Measurements from ENCODE around the gene ZSWIM4. TPM values are rescaled to one million over a fixed set of nuclear protein-coding genes. Genes with fewer than 3 reads are reported as not detected.

ZSWIM4 gene
- polyA plus RNA-seq, 1 donor from 2014 or later: 1.2 TPM

DNA sequence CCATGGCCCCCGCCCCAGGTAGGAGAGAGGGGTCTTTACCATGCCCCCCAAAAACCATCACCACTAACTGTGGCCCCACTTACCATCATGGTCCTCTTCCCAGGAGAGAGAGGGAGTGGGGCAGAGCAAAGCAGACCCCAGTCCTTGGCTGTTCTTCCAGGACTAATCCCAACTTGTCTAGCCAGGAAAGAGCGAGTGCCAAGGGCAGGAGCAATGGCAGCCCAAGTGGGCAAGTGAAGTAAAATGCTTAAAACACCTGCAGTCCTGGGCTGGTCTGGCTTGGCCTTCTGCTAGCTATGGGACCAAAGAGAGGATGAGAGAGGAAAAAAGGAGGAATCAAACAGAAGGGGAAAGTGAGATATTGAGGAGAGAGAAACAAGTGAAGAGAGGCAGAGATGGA is 17.9 kb downstream of the ZSWIM4 start:
- Mint-ChIP-seq H3K36me3 (peaks cover 3% of the 10 kb centered on the region), H3K27ac (no peak overlapping the region), H3K9me3 (no peaks in the 10 kb centered on the region), H3K4me1 (no peaks in the 10 kb centered on the region), H3K4me3 (no peak overlapping the region), H3K27me3 (no peaks in the 10 kb centered on the region)

DNA sequence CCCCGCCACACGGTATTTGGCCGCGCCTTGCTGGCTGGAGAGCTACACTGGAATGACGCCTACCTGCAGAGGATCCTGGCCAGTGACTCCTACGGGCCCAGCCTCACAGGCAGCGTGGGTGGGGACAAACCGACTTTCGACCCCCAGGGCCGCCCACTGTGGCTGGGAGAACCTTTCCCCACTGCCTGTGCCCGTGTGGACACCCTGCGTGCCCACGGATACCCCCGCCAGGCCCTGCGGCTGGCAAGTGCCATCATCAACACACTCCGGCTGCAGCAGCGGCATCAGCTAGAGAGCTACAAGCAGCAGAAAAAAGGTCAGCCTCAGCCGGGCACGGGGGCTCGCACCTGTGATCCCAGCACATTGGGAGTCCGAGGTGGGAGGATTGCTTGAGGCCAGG is 19.3 kb downstream of the ZSWIM4 start:
- Mint-ChIP-seq H3K4me1 (no peaks in the 10 kb centered on the region), H3K36me3 (peaks cover 4% of the 10 kb centered on the region), H3K27me3 (no peaks in the 10 kb centered on the region), H3K9me3 (no peaks in the 10 kb centered on the region), H3K4me3 (no peak overlapping the region), H3K27ac (no peak overlapping the region)

DNA sequence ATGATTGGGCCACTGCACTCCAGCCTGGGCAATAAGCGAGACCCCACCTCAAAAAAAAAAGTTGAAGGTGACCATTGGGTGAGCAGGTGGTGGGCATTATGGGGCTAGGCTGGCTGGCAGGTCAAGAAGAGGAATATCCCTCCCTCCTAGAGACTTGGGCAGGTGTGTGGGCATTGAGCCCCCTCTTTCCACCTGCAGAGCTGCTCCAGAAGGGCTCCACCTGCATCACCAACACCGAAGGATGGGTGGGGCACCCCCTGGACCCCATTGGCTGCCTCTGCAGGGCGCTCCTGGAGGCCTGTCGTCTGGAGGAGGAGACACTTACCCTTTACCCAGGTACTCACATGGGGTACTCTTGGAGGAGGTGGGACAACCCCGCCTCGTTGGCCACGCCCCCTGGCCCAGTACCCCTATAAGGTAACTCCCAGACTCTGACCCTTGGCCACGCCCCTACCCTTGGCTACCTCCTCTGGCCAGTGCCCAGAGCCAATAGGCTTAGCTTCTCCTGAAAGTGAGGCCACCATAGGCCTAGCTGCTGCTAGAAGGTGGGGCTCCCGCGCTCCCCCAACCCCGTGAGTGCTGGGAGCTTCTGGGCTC is 21.9 kb downstream of the ZSWIM4 start:
- no peaks in the 10 kb centered on the region for H3K27me3 Mint-ChIP-seq
- no peaks in the 10 kb centered on the region for H3K4me1 Mint-ChIP-seq
- peaks cover 2% of the 10 kb centered on the region for H3K36me3 Mint-ChIP-seq
- H3K9me3 Mint-ChIP-seq: no peaks in the 10 kb centered on the region
- peak overlapping the region in 3 of 4 donors; percentile 39 to 55 (median 52) for H3K4me3 Mint-ChIP-seq
- no peak overlapping the region for H3K27ac Mint-ChIP-seq

DNA sequence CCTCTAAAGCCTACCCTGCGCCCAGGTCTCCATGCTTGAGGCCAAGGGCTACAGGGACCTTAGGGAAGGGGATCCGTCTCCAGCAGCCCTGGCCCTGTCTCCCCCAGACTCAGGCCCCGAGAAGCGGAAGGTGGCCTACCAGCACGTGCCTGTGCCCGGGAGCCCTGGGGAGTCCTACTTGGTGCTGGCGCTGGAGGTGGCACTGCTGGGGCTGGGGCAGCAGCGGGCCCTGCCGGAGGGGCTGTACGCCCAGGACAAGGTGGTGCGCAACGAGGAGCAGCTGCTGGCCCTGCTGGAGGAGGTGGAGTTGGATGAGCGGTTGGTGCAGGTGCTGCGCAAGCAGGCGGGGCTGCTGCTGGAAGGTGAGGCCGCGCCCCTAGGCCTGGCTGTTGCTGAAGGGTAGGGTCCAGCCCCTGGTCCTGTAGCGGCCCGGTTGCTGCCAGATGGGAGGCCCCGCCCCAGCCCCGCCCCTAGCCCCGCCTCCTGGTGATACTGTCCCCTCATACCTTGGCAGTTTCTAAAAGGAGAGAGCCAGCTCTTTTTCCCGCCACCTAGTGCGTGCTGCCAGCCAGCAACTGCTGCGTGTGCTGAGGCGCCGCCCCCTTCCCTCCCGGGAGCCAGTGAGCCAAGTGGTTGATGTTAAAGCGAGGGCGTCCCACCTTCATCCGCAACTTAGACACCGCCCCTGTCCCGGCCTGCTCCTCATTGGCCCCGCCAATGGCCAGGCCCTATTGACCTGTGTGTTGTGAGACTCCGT is 22.6 kb downstream of the ZSWIM4 start:
- Mint-ChIP-seq H3K4me3 (peak overlapping the region in 3 of 4 donors; percentile 39 to 61 (median 55)), H3K27ac (peak overlapping the region in 1 of 3 donors; percentile 67), H3K27me3 (no peaks in the 10 kb centered on the region)

DNA sequence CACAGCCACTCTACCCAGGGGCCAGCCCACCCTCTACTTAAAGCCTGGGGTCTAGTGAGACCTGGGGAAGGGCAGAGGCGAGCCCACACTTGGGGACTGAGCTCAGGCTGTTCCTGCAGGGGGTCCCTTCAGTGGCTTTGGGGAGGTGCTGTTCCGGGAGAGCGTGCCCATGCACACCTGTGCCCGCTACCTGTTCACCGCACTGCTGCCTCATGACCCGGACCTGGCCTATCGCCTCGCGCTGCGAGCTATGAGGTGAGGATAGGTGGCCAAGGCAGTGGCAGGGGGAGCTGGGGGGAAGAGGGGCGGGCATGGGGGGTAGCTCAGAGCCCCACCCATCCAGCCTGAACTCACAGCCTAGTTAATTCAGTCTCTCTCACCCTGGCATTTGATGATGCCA is 24.0 kb downstream of the ZSWIM4 start:
- no peaks in the 10 kb centered on the region for H3K9me3 Mint-ChIP-seq
- peaks cover 4% of the 10 kb centered on the region for H3K36me3 Mint-ChIP-seq
- no peak overlapping the region for H3K27ac Mint-ChIP-seq
- H3K4me1 Mint-ChIP-seq: no peaks in the 10 kb centered on the region
- no peak overlapping the region for H3K4me3 Mint-ChIP-seq
- no peaks in the 10 kb centered on the region for H3K27me3 Mint-ChIP-seq

More for the DNA sequence above, 22.6 kb downstream of the ZSWIM4 start:
- Mint-ChIP-seq H3K9me3 (no peaks in the 10 kb centered on the region), H3K36me3 (peaks cover 2% of the 10 kb centered on the region), H3K4me1 (no peaks in the 10 kb centered on the region)

DNA sequence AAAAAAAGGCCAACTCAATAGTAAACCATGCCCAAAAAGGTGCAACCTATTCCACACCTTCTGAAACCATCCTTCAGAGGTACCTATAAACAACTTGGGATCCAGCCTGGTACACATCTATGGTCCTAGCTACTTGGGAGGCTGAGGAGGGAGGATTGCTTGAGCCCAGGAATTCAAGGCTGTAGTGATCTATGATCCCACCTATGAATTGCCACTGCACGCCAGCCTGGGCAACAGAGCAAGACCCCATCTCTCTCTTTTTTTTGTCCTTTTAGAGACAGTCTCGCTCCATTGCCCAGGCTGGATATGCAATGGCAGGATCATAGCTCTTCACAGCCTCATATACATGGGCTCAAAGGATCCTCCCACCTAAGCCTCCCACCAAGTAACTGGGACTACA is 26.0 kb downstream of the ZSWIM4 start:
- H3K4me1 Mint-ChIP-seq: no peaks in the 10 kb centered on the region

DNA sequence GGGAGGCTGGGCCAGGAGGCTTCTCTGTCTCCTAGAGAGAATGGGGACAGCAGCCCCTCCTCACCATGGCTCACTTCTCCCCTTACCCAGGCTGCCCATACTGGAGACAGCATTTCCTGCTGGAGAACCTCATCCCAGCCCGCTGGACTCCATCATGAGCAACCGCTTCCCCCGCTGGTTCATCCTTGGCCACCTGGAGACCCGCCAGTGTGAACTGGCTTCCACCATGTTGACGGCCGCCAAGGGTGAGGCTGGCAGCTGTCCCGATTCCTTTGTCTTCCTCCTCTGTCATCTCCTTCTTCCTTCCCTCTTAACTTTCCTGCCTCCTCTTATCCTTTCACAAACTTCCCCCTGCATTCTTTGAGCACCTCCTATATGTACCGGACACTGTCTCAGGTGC is 28.0 kb downstream of the ZSWIM4 start:
- Mint-ChIP-seq H3K36me3 (peaks cover 5% of the 10 kb centered on the region), H3K9me3 (no peaks in the 10 kb centered on the region), H3K27me3 (no peaks in the 10 kb centered on the region), H3K4me1 (no peaks in the 10 kb centered on the region), H3K4me3 (no peak overlapping the region), H3K27ac (peak overlapping the region in 1 of 3 donors; percentile 77)

More for the DNA sequence above, 26.0 kb downstream of the ZSWIM4 start:
- Mint-ChIP-seq H3K4me3 (no peak overlapping the region), H3K36me3 (peaks cover 7% of the 10 kb centered on the region), H3K9me3 (no peaks in the 10 kb centered on the region), H3K27ac (no peak overlapping the region), H3K27me3 (no peaks in the 10 kb centered on the region)

DNA sequence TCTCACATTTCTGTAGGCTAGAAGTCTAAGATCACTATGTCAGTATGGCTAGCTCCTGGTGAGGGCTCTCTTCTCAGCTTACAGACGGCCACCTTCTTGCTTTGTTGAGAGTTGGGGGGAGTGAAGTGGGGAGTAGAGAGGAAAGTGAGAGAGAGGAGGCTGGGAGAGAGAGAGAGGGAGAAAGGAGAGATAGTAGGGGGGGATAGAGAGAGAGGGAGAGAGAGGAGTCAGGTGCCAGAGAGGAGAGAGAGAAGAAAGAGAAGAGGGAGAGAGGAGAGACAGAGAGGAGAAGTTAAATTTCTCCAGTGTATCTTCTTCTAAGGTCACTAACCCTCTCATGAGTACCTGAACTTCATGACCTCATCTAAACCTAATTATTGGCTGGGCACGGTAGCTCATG is 28.7 kb downstream of the ZSWIM4 start:
- H3K4me1 Mint-ChIP-seq: no peaks in the 10 kb centered on the region
- H3K27me3 Mint-ChIP-seq: no peaks in the 10 kb centered on the region
- no peaks in the 10 kb centered on the region for H3K9me3 Mint-ChIP-seq
- H3K27ac Mint-ChIP-seq: peak overlapping the region in 1 of 3 donors; percentile 77
- H3K36me3 Mint-ChIP-seq: peaks cover 4% of the 10 kb centered on the region
- no peak overlapping the region for H3K4me3 Mint-ChIP-seq

DNA sequence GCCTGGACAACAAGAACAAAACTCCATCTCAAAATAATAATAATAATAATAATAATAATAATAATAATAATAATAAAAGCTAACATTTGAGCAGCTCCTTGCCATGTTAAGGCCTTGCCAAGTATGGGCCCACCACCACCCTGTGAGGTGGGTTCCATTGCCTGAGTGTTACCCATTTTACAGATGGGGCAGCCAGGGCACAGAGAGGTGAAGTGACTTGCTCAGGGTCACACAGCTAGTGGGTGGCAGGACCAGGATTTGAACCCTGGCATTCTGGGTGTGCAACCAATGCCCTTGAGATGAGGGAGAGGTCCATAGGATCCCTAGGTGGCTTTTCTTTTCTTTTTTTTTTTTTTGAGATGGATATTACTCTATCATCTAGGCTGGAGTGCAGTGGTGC is 29.5 kb downstream of the ZSWIM4 start:
- Mint-ChIP-seq H3K27ac (no peak overlapping the region), H3K36me3 (peaks cover 4% of the 10 kb centered on the region), H3K4me3 (no peak overlapping the region), H3K4me1 (no peaks in the 10 kb centered on the region), H3K27me3 (no peaks in the 10 kb centered on the region), H3K9me3 (no peaks in the 10 kb centered on the region)

DNA sequence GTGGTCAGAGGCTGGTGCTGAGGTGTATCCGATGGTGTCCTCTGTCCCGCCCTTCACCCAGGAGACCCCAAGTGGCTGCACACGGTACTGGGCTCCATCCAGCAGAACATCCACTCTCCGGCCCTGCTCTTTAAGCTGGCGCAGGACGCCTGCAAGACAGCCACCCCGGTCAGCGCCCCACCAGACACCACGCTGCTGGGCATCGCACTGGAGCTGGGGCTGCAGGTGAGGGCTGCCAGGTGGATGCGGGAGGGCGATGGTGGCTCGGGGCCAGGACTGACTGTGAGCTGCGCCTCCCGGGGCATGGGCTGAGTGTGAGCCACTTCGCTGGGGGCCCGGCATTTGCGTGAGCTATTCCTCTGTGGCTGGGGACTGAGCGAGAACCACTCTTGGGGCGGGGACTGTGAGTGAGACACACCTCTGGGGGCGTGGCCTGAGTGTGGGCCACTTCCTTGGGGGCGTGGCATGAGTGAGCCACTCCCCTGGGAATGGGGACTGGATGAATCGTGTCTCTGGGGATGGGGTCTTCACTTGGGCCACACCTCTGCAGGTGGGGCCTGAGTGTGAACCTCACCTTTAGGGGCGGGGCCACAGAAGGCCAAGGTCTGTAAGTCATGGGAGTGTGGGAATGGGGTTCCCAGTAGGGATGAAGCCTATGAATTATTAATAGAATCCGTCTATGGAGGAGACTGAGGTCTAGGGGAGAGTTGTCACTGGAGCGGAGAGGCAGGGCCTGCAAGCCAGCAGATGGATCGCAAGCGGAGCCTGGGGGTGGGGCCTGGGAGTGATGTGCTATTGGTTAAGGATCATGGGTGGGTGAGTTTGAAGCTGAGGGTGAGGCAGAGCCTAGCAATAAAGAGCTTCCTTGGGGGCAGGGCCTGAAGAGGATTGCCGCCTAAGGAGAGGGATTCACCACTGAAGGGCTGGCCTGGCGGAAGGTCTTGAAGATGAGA is 30.5 kb downstream of the ZSWIM4 start:
- Mint-ChIP-seq H3K36me3 (peaks cover 4% of the 10 kb centered on the region), H3K4me1 (no peaks in the 10 kb centered on the region), H3K27ac (no peak overlapping the region), H3K27me3 (no peaks in the 10 kb centered on the region), H3K4me3 (peak overlapping the region in 1 of 4 donors; percentile 43), H3K9me3 (no peaks in the 10 kb centered on the region)

DNA sequence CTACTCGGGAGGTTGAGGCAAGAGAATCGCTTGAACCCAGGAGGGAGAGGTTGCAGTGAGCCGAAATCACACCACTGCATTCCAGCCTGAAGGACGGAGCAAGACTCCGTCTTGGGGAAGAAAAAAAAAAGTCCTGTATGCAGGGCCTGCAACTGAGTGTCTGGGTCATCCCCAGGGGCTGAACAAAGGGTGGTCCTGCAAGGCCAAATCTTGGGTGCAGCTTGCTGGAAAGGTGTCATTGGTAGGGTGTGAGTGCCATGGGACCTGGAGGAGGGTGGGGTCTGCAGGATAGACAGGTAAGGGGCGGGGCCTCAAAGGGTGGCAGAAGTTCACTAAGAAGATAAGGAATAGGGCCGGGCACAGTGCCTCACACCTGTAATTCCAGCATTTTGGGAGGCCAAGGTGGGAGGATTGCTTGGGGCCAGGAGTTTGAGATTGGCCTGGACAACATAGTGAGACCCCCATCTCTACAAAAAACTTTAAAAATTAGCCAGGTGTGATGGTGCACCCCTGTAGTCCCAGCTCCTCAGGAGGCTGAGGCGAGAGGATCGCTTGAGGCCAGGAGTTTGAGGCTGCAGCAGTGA is 31.5 kb downstream of the ZSWIM4 start:
- H3K36me3 Mint-ChIP-seq: peaks cover 4% of the 10 kb centered on the region
- no peaks in the 10 kb centered on the region for H3K4me1 Mint-ChIP-seq
- no peaks in the 10 kb centered on the region for H3K9me3 Mint-ChIP-seq
- no peak overlapping the region for H3K27ac Mint-ChIP-seq
- H3K27me3 Mint-ChIP-seq: no peaks in the 10 kb centered on the region
- H3K4me3 Mint-ChIP-seq: no peak overlapping the region

DNA sequence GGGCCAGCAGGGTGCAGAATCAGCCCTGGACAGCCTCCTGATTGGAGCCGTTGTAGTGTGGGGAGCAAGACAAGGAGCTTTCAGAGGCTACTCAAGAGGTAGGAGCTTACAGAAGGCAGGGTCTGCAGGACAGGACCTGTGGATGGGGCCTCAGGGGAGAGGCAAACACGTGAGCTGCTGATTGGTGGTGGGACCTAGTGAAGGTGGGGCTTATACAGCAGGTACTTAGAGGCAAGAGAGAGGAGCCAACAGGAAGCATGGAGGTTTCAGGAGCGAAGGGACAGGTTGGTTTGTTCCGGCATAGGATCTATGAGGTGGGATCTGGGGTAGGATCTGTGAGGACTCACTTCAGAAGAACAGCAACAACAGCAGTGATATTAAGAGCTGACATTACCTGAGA is 32.4 kb downstream of the ZSWIM4 start:
- peak overlapping the region in 2 of 3 donors; percentile 12 to 32 for H3K27ac Mint-ChIP-seq

DNA sequence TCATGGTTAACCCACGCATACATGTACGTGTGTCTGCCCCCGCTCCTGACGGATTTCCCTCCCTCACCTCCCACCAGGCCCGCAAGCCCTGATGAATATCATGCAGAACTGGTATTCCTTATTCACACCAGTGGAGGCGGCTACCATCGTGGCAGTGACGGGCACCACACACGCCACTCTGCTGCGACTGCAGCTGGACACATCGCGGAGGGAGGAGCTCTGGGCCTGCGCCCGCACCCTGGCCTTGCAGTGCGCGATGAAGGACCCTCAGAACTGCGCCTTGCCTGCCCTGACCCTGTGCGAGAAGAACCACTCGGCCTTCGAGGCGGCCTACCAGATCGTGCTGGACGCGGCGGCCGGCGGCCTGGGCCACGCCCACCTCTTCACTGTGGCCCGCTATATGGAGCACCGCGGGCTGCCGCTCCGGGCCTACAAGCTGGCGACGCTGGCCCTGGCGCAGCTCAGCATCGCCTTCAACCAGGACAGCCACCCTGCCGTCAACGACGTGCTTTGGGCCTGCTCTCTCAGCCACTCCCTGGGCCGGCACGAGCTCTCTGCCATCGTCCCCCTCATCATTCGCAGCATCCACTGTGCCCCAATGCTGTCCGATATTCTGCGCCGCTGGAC is 35.0 kb downstream of the ZSWIM4 start:
- Mint-ChIP-seq H3K27ac (peak overlapping the region in 1 of 3 donors; percentile 68), H3K4me3 (peak overlapping the region in 2 of 4 donors; percentile 60 to 76), H3K9me3 (no peaks in the 10 kb centered on the region), H3K4me1 (peaks cover 3 to 15% (median 10%) of the 10 kb centered on the region in 3 donors), H3K36me3 (peaks cover 2% of the 10 kb centered on the region), H3K27me3 (no peaks in the 10 kb centered on the region)

More for the DNA sequence above, 32.4 kb downstream of the ZSWIM4 start:
- Mint-ChIP-seq H3K36me3 (peaks cover 4% of the 10 kb centered on the region), H3K9me3 (no peaks in the 10 kb centered on the region), H3K27me3 (no peaks in the 10 kb centered on the region), H3K4me1 (no peaks in the 10 kb centered on the region), H3K4me3 (peak overlapping the region in 2 of 4 donors; percentile 3 to 5)

DNA sequence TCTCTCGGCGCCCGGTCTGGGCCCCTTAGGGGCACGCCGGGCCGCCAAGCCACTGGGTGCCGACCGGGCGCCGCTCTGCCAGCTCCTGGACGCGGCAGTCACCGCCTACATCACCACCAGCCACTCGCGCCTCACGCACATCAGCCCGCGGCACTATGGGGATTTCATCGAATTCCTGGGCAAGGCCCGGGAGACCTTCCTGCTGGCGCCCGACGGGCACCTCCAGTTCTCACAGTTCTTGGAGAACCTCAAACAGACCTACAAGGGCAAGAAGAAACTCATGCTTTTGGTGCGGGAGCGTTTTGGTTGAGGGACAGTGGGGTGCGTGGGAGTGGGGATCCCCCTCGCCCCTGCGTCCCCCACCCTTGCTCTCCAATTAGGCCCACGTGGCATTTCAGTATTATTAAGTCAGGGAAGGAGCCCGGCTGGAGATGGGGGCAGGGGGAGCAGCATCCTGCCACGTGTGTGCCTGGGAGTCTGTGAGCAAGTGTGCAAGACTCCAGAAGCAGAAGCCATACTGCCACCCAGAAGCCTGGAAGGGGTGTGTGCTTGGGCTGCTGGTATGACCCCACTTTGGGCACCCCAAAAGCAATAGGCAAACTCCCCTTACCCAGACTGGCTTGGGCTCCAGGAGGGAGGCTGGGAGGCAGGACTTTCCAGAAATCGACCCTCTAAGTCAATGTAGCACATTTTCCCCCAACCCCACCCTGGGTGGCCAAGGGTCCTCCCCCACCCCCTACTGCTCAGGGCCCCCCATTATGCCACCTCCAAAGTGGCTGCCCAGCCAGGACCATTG is 35.7 kb downstream of the ZSWIM4 start:
- peaks cover 3 to 16% (median 12%) of the 10 kb centered on the region in 3 donors for H3K4me1 Mint-ChIP-seq
- H3K4me3 Mint-ChIP-seq: peak overlapping the region in 3 of 4 donors; percentile 60 to 85 (median 76)
- peaks cover 2% of the 10 kb centered on the region for H3K36me3 Mint-ChIP-seq
- H3K27ac Mint-ChIP-seq: peak overlapping the region in 1 of 3 donors; percentile 68
- no peaks in the 10 kb centered on the region for H3K9me3 Mint-ChIP-seq
- no peaks in the 10 kb centered on the region for H3K27me3 Mint-ChIP-seq
